HepG2 (cell line): Measurements from ENCODE around the gene NHERF2. TPM values are rescaled to one million over a fixed set of nuclear protein-coding genes. Genes with fewer than 3 reads are reported as not detected.

Source experiments
- AHDC1 ChIP-seq: sonication (generic); formaldehyde crosslinking; IDR thresholded peaks from 2 replicates; pipeline ENCODE4 v1.5.1; 2020; ENCODE audit warnings: mild to moderate bottlenecking, missing genetic modification reagents, borderline replicate concordance
- HNF1B ChIP-seq: sonication (generic); formaldehyde crosslinking; IDR thresholded peaks from 2 replicates; pipeline ENCODE4 v1.5.1; 2020; ENCODE audit warnings: mild to moderate bottlenecking, moderate library complexity, missing genetic modification reagents
- HNRNPK ChIP-seq: fragments of 200-400 bp; formaldehyde crosslinking; IDR thresholded peaks from 2 replicates; pipeline ENCODE4 v1.6.1; 2018; ENCODE audit warnings: low read length, low read depth, moderate library complexity, mild to moderate bottlenecking; ENCODE audit not compliant: poor library complexity, severe bottlenecking
- KDM6A ChIP-seq: IDR thresholded peaks from 2 replicates; pipeline ENCODE4 v1.6.1; 2016; ENCODE audit warnings: low read depth
- MNT ChIP-seq: fragments of 450-650 bp; IDR thresholded peaks from 2 replicates; pipeline ENCODE4 v1.6.1; 2016
- NFE2 ChIP-seq: sonication (generic); formaldehyde crosslinking; IDR thresholded peaks from 2 replicates; pipeline ENCODE4 v1.4.0; 2020; ENCODE audit warnings: missing genetic modification reagents
- PHF20 ChIP-seq: sonication (generic); formaldehyde crosslinking; IDR thresholded peaks from 2 replicates; pipeline ENCODE4 v1.5.0; 2020; ENCODE audit warnings: mild to moderate bottlenecking, missing genetic modification reagents
- PLRG1 ChIP-seq: fragments of 450-650 bp; conservative IDR thresholded peaks from 2 replicates; pipeline ENCODE4 v1.6.1; 2016
- SP4 ChIP-seq: sonication (generic); formaldehyde crosslinking; IDR thresholded peaks from 2 replicates; pipeline ENCODE4 v1.8.1; 2023; ENCODE audit warnings: mild to moderate bottlenecking, missing genetic modification reagents
- SRY ChIP-seq: sonication (generic); formaldehyde crosslinking; IDR thresholded peaks from 2 replicates; pipeline ENCODE4 v1.8.0; 2022; ENCODE audit warnings: mild to moderate bottlenecking, missing genetic modification reagents
- SSRP1 ChIP-seq: IDR thresholded peaks from 2 replicates; pipeline ENCODE4 v1.6.1; 2016; ENCODE audit warnings: control low read depth
- TAF15 ChIP-seq: fragments of 200-400 bp; formaldehyde crosslinking; IDR thresholded peaks from one replicate; pipeline ENCODE4 v1.6.1; 2018; ENCODE audit warnings: mild to moderate bottlenecking, low read depth, low read length; ENCODE audit not compliant: poor library complexity, severe bottlenecking
- TIGD3 ChIP-seq: sonication (generic); formaldehyde crosslinking; IDR thresholded peaks from 2 replicates; pipeline ENCODE4 v1.5.1; 2020; ENCODE audit warnings: mild to moderate bottlenecking, missing genetic modification reagents, borderline replicate concordance
- USF2 ChIP-seq, 2 experiments: sonication (generic) in 1 of 2; formaldehyde crosslinking in 1 of 2; IDR thresholded peaks; 2 replicates each; pipeline versions ENCODE4 v1.5.1 to v1.6.1; 2011 to 2020; ENCODE audit warnings: borderline replicate concordance in 1 of 2, low read depth in 1 of 2, low read length in 1 of 2, mild to moderate bottlenecking in 1 of 2, missing genetic modification reagents in 1 of 2, moderate library complexity in 1 of 2
- XRCC5 ChIP-seq: fragments of 200-400 bp; formaldehyde crosslinking; optimal IDR thresholded peaks from 2 replicates; pipeline ENCODE3; 2017; ENCODE audit warnings: mild to moderate bottlenecking, low read length
- ZNF644 ChIP-seq: IDR thresholded peaks from 2 replicates; pipeline ENCODE4 v1.6.1; 2016; ENCODE audit warnings: low read depth
- polyA plus RNA-seq, 8 experiments: library from polyadenylated mRNA; depleted of rRNA in 3 of 8; stranded (reverse) in 7 of 8; unstranded in 1 of 8; fragments of >200 nt; fragmentation: Illumina TruSeq in 4 of 8; extraction: Trizol in 4 of 8; gene quantifications; 2 replicates each; pipeline versions ENCODE4 v1.2.1 to v1.2.3, GENCODE V29; 2011 to 2016; ENCODE audit warnings: low read depth in 4 of 8, missing spikeins in 1 of 8, mixed read lengths in 1 of 8; ENCODE audit not compliant: insufficient read depth in 1 of 8
- total RNA-seq, 5 experiments: library from RNA; depleted of rRNA; stranded (reverse); fragments of >200 nt; fragmentation: Illumina TruSeq; extraction: Trizol; gene quantifications; 2 replicates each; pipeline ENCODE4 v1.2.3, GENCODE V29; 2016; ENCODE audit warnings: low read depth in 1 of 5

NHERF2 gene
- total and polyA plus RNA-seq, 2 of the 13 experiments (the other 11 are each of a cell fraction or from before 2014, with no cell fraction given), result 23.7 to 39.3 TPM

GRCh38 chr16:2009791-2010510 is 16.8 kb upstream of the NHERF2 start, which contains the start of gene ZNF598 (continued):
- TF ChIP-seq AHDC1 (CRISPR knock-in tag) (peak; percentile 44), SSRP1 (CRISPR knock-in tag) (no peak), ZNF644 (no peak), KDM6A (CRISPR knock-in tag) (no peak), XRCC5 (no peak), HNF1B (CRISPR knock-in tag) (no peak), USF2 (IDR thresholded peaks at IDR 0.05; ENCODE audit: low read depth, low read length) (no peak), USF2 (CRISPR knock-in tag; IDR thresholded peaks at IDR 0.05; ENCODE audit: borderline replicate concordance) (no peak), PLRG1 (no peak), PHF20 (CRISPR knock-in tag) (peak; percentile 86), NFE2 (no peak), SP4 (CRISPR knock-in tag) (peak; percentile 68; the same call in 1 of the 2 replicates), HNRNPK (no peak), SRY (CRISPR knock-in tag) (peak; percentile 78; the same call in 1 of the 2 replicates), TIGD3 (no peak), TAF15 (no peak), MNT (no peak; the same call in 1 of the 2 replicates)
